Uterine smooth muscle cell (primary cell): Measurements from ENCODE around the gene RBL2. TPM values are rescaled to one million over a fixed set of nuclear protein-coding genes. Genes with fewer than 3 reads are reported as not detected.

ENCODE experiments used
- total RNA-seq: library from RNA; depleted of rRNA; stranded (reverse); fragments of >200 nt; gene quantifications from 2 replicates; pipeline ENCODE4 v1.2.3, GENCODE V29; 2014

The RBL2 gene
- total RNA-seq: 44.5 and 56.1 TPM in 2 replicates

GRCh38 chr16:53434377-53435065, at the start of gene RBL2:
TSS of gene RBL2 (plus strand) at chr16:53434471. CDS start at chr16:53434557, 86 bp downstream.

GRCh38 chr16:53502331-53503269, 68.3 kb downstream of the RBL2 start, which contains the start of gene AKTIP:
TSS of gene AKTIP (minus strand) at chr16:53503209. CDS start at chr16:53500259, 2,950 bp downstream.

Other genes starting within 250 kb of the RBL2 start
- 25.7 and 36.4 TPM in 2 replicates for gene AKTIP, start 68.7 kb downstream of the RBL2 start, total RNA-seq